K562 (cell line): ENCODE data around the gene ERFL. TPM values are rescaled to one million over a fixed set of nuclear protein-coding genes. Genes with fewer than 3 reads are reported as not detected.

ENCODE experiments used
- ARID3B ChIP-seq: fragments of 250-450 bp; sonication (Bioruptor Pico); IDR thresholded peaks from 2 replicates; pipeline ENCODE4 v1.4.0; 2020; ENCODE audit warnings: borderline replicate concordance
- CHD4 ChIP-seq: fragments of 200-600 bp; sonication (generic); IDR thresholded peaks from 3 replicates; pipeline ENCODE4 v1.6.1; 2012; ENCODE audit warnings: low read depth, mild to moderate bottlenecking, mixed read lengths, low read length, inconsistent platforms; ENCODE audit not compliant: insufficient read depth, insufficient replicate concordance, poor library complexity, severe bottlenecking
- CHD7 ChIP-seq: fragments of 200-600 bp; sonication (generic); IDR thresholded peaks from one replicate; pipeline ENCODE4 v1.6.1; 2012; ENCODE audit warnings: mild to moderate bottlenecking, low read depth, low read length, inconsistent platforms
- FOXK1 ChIP-seq: sonication (generic); formaldehyde crosslinking; IDR thresholded peaks from 2 replicates; pipeline ENCODE4 v1.8.0; 2022; ENCODE audit warnings: missing genetic modification reagents, mild to moderate bottlenecking, borderline replicate concordance
- NONO ChIP-seq, 2 experiments: fragments of 200-400 bp in 1 of 2; fragments of 450-650 bp in 1 of 2; formaldehyde crosslinking in 1 of 2; IDR thresholded peaks; 2 replicates each; pipeline ENCODE4 v1.6.1; 2017; ENCODE audit warnings: low read depth in 2 of 2, mild to moderate bottlenecking in 2 of 2, moderate library complexity in 2 of 2, low read length in 1 of 2
- POLR2G ChIP-seq: fragments of 200-400 bp; formaldehyde crosslinking; IDR thresholded peaks from 2 replicates; pipeline ENCODE4 v1.6.1; 2017; ENCODE audit warnings: low read depth, mild to moderate bottlenecking, antibody characterized with exemption, low read length, moderate library complexity
- RFX5 ChIP-seq: IDR thresholded peaks from 2 replicates; pipeline ENCODE4 v1.6.1; 2011; ENCODE audit warnings: low read depth, mild to moderate bottlenecking, improper control_type of control experiment, low read length
- SMARCB1 ChIP-seq: IDR thresholded peaks from 2 replicates; pipeline ENCODE4 v1.6.1; 2011; ENCODE audit warnings: improper control_type of control experiment, low read depth; ENCODE audit not compliant: insufficient read length
- TBL1XR1 ChIP-seq, 2 experiments: IDR thresholded peaks; 2 replicates each; pipeline ENCODE4 v1.6.1; 2012; ENCODE audit warnings: improper control_type of control experiment in 2 of 2, low read length in 2 of 2, mild to moderate bottlenecking in 1 of 2
- ZNF12 ChIP-seq: sonication (generic); formaldehyde crosslinking; IDR thresholded peaks from 2 replicates; pipeline ENCODE4 v1.4.0; 2020; ENCODE audit warnings: mild to moderate bottlenecking, missing genetic modification reagents
- ZNF23 ChIP-seq: fragments of 250-450 bp; sonication (Bioruptor Pico); IDR thresholded peaks from 2 replicates; pipeline ENCODE4 v1.4.0; 2020; ENCODE audit warnings: mild to moderate bottlenecking
- ZNF551 ChIP-seq: fragments of 250-450 bp; sonication (Bioruptor Pico); IDR thresholded peaks from 2 replicates; pipeline ENCODE4 v1.5.0; 2021; ENCODE audit warnings: mild to moderate bottlenecking, moderate library complexity
- ZNF717 ChIP-seq: fragments of 250-450 bp; sonication (Bioruptor Pico); IDR thresholded peaks from 2 replicates; pipeline ENCODE4 v1.5.0; 2021
- polyA plus RNA-seq, 8 experiments: library from polyadenylated mRNA; depleted of rRNA in 4 of 8; stranded (reverse) in 5 of 8; unstranded in 3 of 8; fragments of >200 nt; fragmentation: Nextera tagmentation in 2 of 8; fragmentation: Illumina TruSeq in 1 of 8; extraction: Ambion mirVana in 2 of 8; extraction: Trizol in 1 of 8; gene quantifications; 2 replicates each; pipeline versions ENCODE4 v1.2.1 to v1.2.3, GENCODE V29; 2011 to 2014; ENCODE audit warnings: inconsistent platforms in 1 of 8, missing spikeins in 1 of 8
- total RNA-seq, 7 experiments: library from RNA; depleted of rRNA in 6 of 7; stranded (reverse); fragments of >200 nt in 6 of 7; fragmentation: Illumina TruSeq in 2 of 7; extraction: Trizol in 2 of 7; gene quantifications; 2 replicates each; pipeline versions ENCODE4 v1.2.1 to v1.2.3, GENCODE V29; 2011 to 2021; ENCODE audit warnings: low replicate concordance in 1 of 7

The ERFL gene
- total and polyA plus RNA-seq, 9 of the 15 experiments (the other 6 are each of a cell fraction or from before 2014, with no cell fraction given): 0.07 to 0.75 (median 0.32) TPM; not detected in 4

DNA sequence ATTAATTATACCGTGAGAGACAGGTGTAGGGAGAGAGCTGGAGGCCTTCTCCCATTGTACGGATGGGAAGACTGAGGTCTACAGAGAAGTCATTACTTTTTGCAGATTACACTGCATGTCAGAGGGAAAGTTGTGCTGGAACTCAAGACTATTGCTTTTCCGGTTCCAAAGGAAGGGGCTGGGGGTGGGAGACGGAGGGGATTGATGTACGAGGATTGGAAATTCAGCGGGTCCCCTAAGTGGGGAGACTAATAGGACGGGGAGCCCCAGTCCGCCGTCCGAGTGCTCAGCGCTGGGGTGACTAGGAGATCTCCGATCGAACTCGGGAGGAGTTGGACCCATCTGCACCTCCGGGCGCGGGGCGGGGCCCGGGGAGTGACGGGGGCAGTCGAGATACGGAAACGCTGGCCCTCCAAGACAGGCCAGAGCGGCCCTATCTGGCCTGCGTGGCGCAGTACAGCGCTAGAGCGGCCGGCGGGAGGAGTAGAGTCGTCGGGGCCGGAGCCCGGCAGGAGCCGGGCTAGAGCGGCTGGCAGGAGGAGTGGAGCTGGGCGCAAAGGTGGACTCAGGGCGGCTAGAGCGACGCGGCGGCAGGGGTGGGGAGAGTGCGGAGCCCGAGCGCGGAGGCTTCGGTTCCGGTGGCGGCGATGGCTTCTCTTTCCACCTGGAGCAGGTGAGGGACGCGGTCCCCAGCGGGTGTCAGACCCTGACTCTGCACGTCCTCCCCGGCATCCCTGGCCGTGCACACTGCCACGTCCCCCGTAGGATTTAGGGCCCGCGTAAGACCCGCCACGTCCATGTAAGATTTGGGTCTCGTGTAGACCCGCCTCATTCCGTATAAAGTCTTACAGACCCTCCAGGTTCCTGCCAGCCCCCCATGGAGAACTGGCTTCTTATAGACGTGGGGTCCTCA lies 44.2 kb downstream of the ERFL start (continued):
- TF ChIP-seq ARID3B (CRISPR knock-in tag) (no peak), FOXK1 (no peak), CHD7 (no peak), ZNF717 (0 out of 2 replicates have a peak, but pooled peaks have one; percentile 39), SMARCB1 (no peak), TBL1XR1 (IDR thresholded peaks at IDR 0.05; ENCODE audit: low read length in 2 of 2) (peak in 1 of 2 experiments; percentile 55; a peak in 2 of 4 replicates), RFX5 (no peak), CHD4 (peak; percentile 100), ZNF12 (0 out of 2 replicates have a peak, but pooled peaks have one; percentile 22), ZNF23 (no peak), ZNF551 (CRISPR knock-in tag) (no peak), POLR2G (peak; percentile 90), NONO (IDR thresholded peaks at IDR 0.05; ENCODE audit: low read depth in 2 of 2, low read length in 1 of 2) (peak in 1 of 2 experiments; percentile 75; a peak in 1 of 4 replicates)
